Amniotic stem cell (primary cell): ENCODE results near the gene PRODH2.
A peak's percentile ranks its signal among the peaks of the same experiment; 100 is the strongest.
"Not testable (repeated sequence)": the region's sequence is repeated elsewhere in the genome, so short reads cannot be mapped to it uniquely, and the experiment has no call there.

Experiments used
- DNase-seq: peaks from one replicate; lab custom pipeline; 2025; lab: John Stamatoyannopoulos, UW

PRODH2 gene

GRCh38 chr19:35843676-35844481 lies 31.2 kb upstream of the PRODH2 start:
- DNase-seq, result no peak

- no peak for DNase-seq
Observed at GRCh38 chr19:35842666-35843272, 30.1 kb upstream of the PRODH2 start.

- no peak for DNase-seq
Observed at GRCh38 chr19:35841961-35842595, 29.4 kb upstream of the PRODH2 start.

- not testable (repeated sequence) for DNase-seq
Observed at GRCh38 chr19:35836096-35836495, 23.5 kb upstream of the PRODH2 start.

GRCh38 chr19:35833972-35834371 lies 21.3 kb upstream of the PRODH2 start:
- no peak for DNase-seq

GRCh38 chr19:35832054-35832453 lies 19.4 kb upstream of the PRODH2 start:
- DNase-seq, result no peak

- DNase-seq, result no peak
Observed at GRCh38 chr19:35830986-35831385, 18.3 kb upstream of the PRODH2 start.

GRCh38 chr19:35828692-35829301 lies 16.2 kb upstream of the PRODH2 start:
- peak; percentile 48 for DNase-seq

- no peak for DNase-seq
Observed at GRCh38 chr19:35824150-35824549, 11.5 kb upstream of the PRODH2 start.

GRCh38 chr19:35822579-35822978 lies 9.9 kb upstream of the PRODH2 start:
- DNase-seq, result no peak

GRCh38 chr19:35818445-35818844 lies 5.8 kb upstream of the PRODH2 start:
- no peak for DNase-seq

- DNase-seq, result no peak
Observed at GRCh38 chr19:35816846-35817245, 4.2 kb upstream of the PRODH2 start.

- DNase-seq, result no peak
Observed at GRCh38 chr19:35816262-35816661, 3.6 kb upstream of the PRODH2 start.

GRCh38 chr19:35813043-35813890 lies 622 bp upstream of the PRODH2 start:
- DNase-seq, result no peak

- DNase-seq, result no peak
Observed at GRCh38 chr19:35811317-35812219, 1.1 kb downstream of the PRODH2 start.

GRCh38 chr19:35807633-35808032 lies 5.0 kb downstream of the PRODH2 start:
- no peak for DNase-seq

GRCh38 chr19:35806597-35806996 lies 6.0 kb downstream of the PRODH2 start:
- no peak for DNase-seq

- DNase-seq, result no peak
Observed at GRCh38 chr19:35805526-35806102, 7.0 kb downstream of the PRODH2 start.

GRCh38 chr19:35801828-35802227 lies 10.8 kb downstream of the PRODH2 start:
- no peak for DNase-seq

- no peak for DNase-seq
Observed at GRCh38 chr19:35797663-35798062, 15.0 kb downstream of the PRODH2 start.
